Measurements from ENCODE around the gene HSD11B1L. TPM values are rescaled to one million over a fixed set of nuclear protein-coding genes. Genes with fewer than 3 reads are reported as not detected.

Gene HSD11B1L
- total RNA-seq, 3 donors from 2014 or later (not counting 1 experiment from before 2014, with no cell fraction given) = 1.1 to 3.7 (median 3.0) TPM

- DNase-seq (peak in 1 of 2 donors; percentile 61), ATAC-seq (no peak)
- H3K4me3 ChIP-seq (ENCODE audit: low read length) = peak overlapping the region; percentile 91
- 10% methylated on average over 54 of the region's 54 CpGs for WGBS (ENCODE audit: insufficient coverage)
- Mint-ChIP-seq H3K27ac (peak overlapping the region; percentile 90 to 97), H3K9me3 (no peaks in the 10 kb centered on the region), H3K27me3 (ENCODE audit: low read depth in 2 of 2) (no peaks in the 10 kb centered on the region), H3K36me3 (no peaks in the 10 kb centered on the region), H3K4me3 (peak overlapping the region; percentile 94), H3K4me1 (peaks cover 13 to 43% of the 10 kb centered on the region in 2 donors)
- H3K9me3 ChIP-seq (ENCODE audit: control insufficient read depth, insufficient read depth, low read length) = no peaks in the 10 kb centered on the region
- H3K4me1 ChIP-seq (ENCODE audit: control insufficient read depth, insufficient read depth, low read length) = peaks cover 36% of the 10 kb centered on the region
- TF ChIP-seq, protein P1, sequence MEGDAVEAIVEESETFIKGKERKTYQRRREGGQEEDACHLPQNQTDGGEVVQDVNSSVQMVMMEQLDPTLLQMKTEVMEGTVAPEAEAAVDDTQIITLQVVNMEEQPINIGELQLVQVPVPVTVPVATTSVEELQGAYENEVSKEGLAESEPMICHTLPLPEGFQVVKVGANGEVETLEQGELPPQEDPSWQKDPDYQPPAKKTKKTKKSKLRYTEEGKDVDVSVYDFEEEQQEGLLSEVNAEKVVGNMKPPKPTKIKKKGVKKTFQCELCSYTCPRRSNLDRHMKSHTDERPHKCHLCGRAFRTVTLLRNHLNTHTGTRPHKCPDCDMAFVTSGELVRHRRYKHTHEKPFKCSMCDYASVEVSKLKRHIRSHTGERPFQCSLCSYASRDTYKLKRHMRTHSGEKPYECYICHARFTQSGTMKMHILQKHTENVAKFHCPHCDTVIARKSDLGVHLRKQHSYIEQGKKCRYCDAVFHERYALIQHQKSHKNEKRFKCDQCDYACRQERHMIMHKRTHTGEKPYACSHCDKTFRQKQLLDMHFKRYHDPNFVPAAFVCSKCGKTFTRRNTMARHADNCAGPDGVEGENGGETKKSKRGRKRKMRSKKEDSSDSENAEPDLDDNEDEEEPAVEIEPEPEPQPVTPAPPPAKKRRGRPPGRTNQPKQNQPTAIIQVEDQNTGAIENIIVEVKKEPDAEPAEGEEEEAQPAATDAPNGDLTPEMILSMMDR (IDR thresholded peaks at IDR 0.05) = no peak
- H3K36me3 ChIP-seq (ENCODE audit: control insufficient read depth, insufficient read depth, low read length) = peaks cover 41% of the 10 kb centered on the region
- intact Hi-C loops (cut with micrococcal nuclease) = loop anchor here (1.0 kb wide), 2 partner anchors 11 to 29 kb away; partner anchors contain the start of genes CATSPERD, LONP1 and MICOS13
- H3K27ac ChIP-seq (ENCODE audit: low read length) = peak overlapping the region; percentile 83
- no peaks in the 10 kb centered on the region for H3K27me3 ChIP-seq (ENCODE audit: control insufficient read depth, insufficient read depth, low read length)
These were observed 10.4 kb downstream of the HSD11B1L start for GRCh38 chr19:5690955-5691821.

DNA sequence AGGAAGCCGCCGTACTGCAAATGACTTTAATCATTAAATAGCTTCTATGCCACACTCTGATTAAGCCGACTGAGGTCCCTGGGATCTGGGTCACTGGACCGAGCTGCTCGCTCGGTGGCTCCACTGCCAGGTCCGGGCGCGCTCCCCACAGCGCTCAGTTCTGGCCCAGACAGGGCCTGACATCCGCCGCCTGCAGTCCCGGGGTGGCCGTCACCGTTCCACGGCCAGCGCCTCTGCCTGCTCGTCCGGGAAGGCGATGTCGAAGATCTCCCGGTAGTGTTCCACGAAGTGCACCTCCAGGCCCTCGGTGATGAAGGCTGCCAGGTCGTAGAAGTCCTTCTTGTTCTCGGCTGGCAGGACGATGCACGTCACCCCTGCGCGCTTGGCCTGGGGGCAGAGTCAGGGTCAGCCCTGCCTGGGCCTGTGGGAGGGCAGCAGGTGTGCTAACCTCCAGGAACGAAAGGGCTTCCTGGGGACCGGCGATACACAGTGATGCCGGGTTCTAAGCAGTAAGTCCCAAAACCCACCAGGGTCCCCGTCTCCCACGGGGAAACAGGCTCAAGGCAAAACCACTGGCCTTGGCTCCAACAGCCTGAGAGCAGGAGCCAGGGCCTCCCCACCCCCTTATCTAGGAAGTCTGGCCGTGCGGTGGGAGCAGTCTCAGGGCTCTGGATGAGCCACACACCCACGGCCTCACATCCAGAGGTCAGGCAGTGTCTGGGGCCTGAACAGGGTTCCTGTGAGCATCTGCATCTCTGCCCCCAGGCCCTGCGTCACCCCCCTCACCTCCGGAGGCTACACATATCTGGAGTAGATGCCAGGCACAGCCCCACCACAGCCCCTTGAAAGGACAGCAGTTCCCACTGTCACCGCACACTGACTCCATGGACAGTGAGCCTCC is 11.2 kb downstream of the HSD11B1L start:
- no peak for ATAC-seq
- intact Hi-C loops (cut with micrococcal nuclease) = no loop called here
- Histone ChIP-seq H3K4me3 (ENCODE audit: low read length) (no peak overlapping the region), H3K9me3 (ENCODE audit: control insufficient read depth, insufficient read depth, low read length) (no peaks in the 10 kb centered on the region), H3K36me3 (ENCODE audit: control insufficient read depth, insufficient read depth, low read length) (peaks cover 46% of the 10 kb centered on the region), H3K27ac (ENCODE audit: low read length) (no peak overlapping the region), H3K4me1 (ENCODE audit: control insufficient read depth, insufficient read depth, low read length) (peaks cover 30% of the 10 kb centered on the region), H3K27me3 (ENCODE audit: control insufficient read depth, insufficient read depth, low read length) (no peaks in the 10 kb centered on the region)
- Mint-ChIP-seq H3K27ac (peak overlapping the region in 1 of 2 donors; percentile 74), H3K4me1 (peaks cover 13 to 37% of the 10 kb centered on the region in 2 donors), H3K9me3 (no peaks in the 10 kb centered on the region), H3K27me3 (ENCODE audit: low read depth in 2 of 2) (no peaks in the 10 kb centered on the region), H3K4me3 (no peak overlapping the region), H3K36me3 (no peaks in the 10 kb centered on the region)
- 82% methylated on average over 42 of the region's 42 CpGs for WGBS (ENCODE audit: insufficient coverage)
- DNase-seq = no peak
- TF ChIP-seq, protein P1 (IDR thresholded peaks at IDR 0.05) = no peak

DNA sequence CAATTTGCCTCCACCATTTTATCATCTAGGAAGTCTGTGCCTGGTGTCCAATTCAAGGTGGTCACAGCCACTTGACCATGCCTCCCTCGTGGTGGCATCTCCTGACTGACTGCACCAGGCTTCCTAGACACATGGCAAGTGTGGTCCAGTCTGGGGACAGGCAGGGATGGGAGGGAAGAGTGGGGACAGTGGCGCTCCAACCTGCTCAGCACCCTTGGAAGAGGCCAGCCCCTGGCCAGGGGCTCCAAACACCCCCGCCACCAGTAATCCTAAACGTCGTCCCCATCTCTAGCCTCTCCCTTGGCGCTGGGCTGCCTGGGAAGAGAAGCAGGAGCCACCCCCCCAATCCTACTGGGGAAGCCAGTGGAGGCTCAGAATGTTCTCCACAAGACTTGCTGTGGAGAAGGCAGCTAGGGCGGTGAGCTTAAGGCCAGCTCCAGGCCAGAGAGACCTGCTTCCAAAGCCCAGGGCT is 11.9 kb downstream of the HSD11B1L start:
- Histone ChIP-seq H3K4me3 (ENCODE audit: low read length) (no peak overlapping the region), H3K4me1 (ENCODE audit: control insufficient read depth, insufficient read depth, low read length) (peaks cover 24% of the 10 kb centered on the region), H3K36me3 (ENCODE audit: control insufficient read depth, insufficient read depth, low read length) (peaks cover 46% of the 10 kb centered on the region), H3K9me3 (ENCODE audit: control insufficient read depth, insufficient read depth, low read length) (no peaks in the 10 kb centered on the region), H3K27me3 (ENCODE audit: control insufficient read depth, insufficient read depth, low read length) (no peaks in the 10 kb centered on the region), H3K27ac (ENCODE audit: low read length) (no peak overlapping the region)
- Mint-ChIP-seq H3K9me3 (no peaks in the 10 kb centered on the region), H3K27ac (peak overlapping the region in 1 of 2 donors; percentile 74), H3K36me3 (no peaks in the 10 kb centered on the region), H3K4me3 (no peak overlapping the region), H3K4me1 (peaks cover 13 to 37% of the 10 kb centered on the region in 2 donors), H3K27me3 (ENCODE audit: low read depth in 2 of 2) (no peaks in the 10 kb centered on the region)
- TF ChIP-seq, protein P1 (IDR thresholded peaks at IDR 0.05) = no peak
- intact Hi-C loops (cut with micrococcal nuclease) = no loop called here
- ATAC-seq = no peak
- WGBS (ENCODE audit: insufficient coverage) = 86% methylated on average over 7 of the region's 7 CpGs
- DNase-seq = no peak

Measured in natural killer cell (primary cell).